Femur (tissue), 1 donor: ENCODE data around the gene POU6F2.

ENCODE experiments used
- DNase-seq: peaks from one replicate; pipeline ENCODE4 v3.0.0-alpha.2; 2017

POU6F2 gene

DNA sequence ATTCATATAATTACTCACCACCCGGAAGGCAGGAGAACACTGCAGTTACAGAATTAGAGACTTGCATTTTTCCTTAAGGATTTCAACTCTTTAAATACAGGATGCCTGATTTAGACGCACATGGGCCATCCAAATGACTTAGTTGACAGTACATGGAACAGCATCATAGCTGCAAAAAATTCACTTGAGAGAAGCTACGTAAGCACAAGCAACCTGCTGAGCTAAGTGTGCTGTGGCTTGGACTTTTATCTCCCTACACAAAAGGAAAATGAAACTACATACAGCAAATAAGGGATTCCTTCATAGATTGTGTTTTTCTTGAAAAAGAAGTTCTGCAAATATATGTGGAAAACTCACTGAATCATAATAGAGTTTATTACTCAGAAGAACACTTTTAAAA, 152.6 kb downstream of the POU6F2 start:
- DNase-seq, result no peak

DNA sequence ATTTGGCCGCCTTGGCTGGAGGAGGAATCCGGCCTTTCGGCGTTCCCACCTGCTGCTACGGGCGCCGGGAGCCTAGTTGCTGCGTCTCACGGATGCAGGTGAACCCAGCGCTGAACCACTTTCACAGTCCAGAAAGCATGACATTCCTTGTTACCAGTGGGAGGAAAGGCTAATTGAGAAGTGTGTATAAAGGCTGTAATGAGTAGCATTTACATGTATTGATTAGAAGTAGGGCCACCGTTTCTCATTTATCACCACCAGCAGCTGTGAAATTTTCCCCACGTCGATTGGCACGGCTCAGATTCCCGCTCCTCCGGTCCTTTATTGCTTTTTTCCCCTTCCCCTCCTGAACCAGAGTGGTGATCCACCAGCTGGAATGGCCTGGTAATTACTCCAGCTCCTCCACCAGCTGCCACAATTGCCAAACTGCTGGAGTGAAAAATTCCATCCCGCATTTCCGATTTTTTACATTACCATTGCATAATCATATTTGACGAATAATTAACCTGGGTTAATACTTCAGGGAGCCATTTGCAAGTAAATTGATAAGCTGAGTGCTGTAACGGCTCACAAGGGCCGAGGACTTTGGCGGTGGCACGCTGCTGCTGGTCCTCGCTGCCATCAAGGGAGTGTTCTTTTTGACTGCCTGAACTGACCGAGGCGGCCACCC, 153.3 kb downstream of the POU6F2 start:
- DNase-seq, result peak; percentile 18

DNA sequence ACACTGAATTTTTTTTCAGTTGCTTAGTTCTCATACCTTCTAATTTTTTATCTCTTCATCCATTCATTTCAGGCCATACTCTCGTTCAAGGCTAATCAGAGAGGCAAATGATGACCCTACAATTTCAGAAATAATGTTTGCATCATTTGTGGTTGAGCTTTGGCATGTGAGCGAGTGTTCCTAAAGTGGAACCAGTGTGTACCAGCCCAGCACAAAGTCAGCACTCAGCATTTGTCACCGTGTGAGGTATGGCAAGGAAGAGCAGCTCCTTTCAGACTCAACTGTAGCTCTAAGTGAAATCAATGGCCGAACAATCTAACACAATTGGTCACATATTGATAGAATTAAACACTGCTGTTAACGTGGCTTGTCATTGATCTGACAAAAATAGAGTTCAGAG, 154.6 kb downstream of the POU6F2 start:
- DNase-seq, result no peak

DNA sequence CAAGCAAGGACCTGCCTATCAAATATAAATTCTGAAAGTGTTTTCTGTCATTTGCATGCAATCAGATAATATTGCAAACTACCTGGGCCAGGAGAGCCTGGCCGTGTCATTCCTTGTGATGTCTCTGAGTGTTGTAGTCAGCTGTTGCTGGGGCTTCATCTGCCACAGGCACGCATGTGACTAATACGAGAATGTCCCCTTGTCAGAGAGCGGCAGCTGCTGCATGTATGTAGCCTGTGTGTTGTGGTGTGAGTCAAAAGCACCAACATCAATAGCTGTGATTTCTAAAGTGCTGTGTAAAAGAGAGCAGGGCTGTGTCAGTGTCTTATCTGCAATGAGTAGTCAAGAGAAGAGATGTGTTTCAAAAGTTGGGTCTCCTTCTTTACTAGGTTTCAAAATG, 155.4 kb downstream of the POU6F2 start:
- peak; percentile 26 for DNase-seq

DNA sequence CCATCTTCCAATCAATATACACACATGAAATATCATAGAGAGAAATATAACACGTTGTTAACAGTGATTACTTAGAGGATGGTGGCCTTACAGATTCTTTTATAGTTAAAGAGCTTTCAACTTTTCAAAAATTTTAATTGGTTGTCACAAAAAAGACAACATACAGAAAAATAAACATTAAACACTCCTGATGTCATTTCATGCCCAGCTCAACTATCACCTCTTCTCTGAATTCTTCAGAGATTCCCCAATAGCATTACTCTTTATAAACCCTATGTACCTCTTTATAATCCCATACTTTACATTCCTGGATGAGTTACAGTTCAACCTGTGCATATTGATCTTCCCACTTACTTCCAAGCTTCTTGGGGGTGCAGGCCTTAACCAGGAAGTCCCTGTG, 159.8 kb downstream of the POU6F2 start:
- no peak for DNase-seq

DNA sequence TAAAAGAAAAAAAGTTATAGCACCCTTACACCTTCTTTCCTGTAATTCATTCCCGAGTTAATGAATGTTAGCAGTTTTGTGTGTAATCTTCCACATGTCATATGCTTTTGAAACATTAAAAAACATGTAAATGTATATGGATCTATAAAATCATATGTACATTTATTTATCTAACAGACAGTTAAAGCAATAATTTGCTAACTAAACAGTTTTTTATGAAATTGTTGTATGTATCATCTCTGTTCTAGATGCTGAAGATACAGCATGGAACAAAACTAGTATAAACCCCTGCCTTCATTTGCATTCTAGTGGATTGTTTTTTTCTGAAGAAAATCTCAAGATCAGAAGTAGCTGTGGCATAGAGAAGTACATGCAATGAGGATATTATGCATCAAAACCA, 165.0 kb downstream of the POU6F2 start:
- DNase-seq, result no peak

DNA sequence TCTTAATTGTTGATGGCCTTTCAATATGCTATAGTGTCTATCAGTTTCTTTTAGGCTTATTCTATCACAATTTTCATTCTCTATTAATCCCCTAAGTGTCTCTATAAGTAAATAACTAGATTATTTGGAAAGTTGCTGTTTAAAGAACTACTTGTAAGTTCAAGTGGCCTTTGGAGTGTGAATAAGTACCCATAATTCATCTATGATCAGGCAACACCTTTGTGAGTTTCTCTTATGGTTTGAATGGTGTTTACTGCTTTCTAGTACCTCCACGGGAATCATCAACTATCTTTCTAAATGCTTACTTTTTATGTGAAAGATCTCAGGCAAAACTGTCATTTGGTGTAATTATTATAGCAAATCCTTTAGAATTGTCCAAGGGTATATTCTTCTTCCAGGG, 166.7 kb downstream of the POU6F2 start:
- no peak for DNase-seq

DNA sequence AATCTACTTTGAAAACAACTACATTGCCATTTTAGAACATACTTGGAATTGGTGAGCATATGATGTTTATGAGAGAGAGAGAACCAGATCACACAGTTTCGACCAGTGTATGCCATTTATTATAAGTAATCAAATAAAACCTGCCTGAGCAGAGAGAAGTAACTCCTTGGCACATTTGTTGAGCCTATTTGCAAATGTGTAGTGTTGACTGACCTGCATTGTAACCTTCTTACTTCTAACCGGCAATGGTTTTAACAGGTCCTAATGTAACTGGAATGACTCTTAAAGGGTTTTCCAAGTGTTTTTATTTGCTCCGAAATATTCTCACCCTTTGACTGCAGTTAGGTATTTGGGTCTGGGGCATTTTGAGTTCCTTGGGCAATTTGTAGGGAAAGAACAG, 167.6 kb downstream of the POU6F2 start:
- DNase-seq, result no peak

DNA sequence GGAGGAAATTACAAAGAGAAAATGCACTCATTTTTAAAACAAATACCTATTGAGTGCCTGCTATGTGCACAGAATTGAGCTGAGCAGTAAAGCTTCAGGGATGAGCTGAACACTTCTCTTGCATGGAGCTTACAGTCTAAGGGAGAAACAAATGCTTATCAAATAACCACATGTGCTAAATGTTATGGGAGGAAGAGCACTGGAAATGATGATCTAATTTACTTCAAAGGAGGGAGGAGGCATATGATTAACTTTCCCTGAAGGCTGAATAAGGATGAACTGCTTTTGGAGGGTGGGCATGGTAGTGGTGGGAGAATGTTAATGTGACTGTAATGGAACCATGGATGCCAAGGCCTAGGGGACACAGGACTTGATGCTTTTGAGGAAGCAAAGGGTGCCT, 168.2 kb downstream of the POU6F2 start:
- DNase-seq, result no peak

DNA sequence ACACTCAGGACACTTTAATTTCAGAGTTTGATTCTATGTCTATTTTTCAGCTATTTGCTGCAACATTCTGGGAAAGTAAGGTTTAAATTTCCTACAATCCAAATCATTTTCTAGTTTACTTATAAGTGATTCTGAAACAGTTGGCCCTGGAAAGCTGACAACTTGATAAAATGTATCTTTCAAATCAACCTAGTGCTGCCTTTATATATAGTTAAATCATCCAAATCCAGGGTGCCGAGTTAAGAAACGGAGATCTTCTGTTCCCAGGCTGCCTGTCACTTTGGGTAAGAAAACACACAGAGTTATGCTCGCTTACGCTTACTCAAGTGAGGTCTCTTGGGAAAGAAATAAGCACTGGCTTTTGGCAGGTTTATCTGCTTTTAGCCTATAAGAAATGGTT, 175.0 kb downstream of the POU6F2 start:
- DNase-seq, result no peak

DNA sequence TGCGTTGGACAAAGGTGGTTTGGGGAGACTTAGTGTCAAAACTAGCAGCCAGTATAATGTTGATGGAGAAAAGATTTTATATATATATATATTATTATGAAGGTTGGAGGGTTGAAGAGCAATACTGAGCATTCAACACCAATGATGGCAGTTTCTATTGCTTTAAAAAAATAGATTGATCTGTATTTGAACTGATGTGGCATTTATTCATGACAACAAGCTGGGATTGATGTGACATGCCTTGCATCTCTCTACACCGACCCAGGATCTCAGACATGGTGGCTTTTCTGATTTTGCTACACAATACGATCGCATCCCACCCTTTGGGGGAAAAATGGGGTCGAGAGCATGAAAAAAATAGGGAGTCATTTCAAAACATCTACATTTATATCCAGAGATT, 175.4 kb downstream of the POU6F2 start:
- no peak for DNase-seq

DNA sequence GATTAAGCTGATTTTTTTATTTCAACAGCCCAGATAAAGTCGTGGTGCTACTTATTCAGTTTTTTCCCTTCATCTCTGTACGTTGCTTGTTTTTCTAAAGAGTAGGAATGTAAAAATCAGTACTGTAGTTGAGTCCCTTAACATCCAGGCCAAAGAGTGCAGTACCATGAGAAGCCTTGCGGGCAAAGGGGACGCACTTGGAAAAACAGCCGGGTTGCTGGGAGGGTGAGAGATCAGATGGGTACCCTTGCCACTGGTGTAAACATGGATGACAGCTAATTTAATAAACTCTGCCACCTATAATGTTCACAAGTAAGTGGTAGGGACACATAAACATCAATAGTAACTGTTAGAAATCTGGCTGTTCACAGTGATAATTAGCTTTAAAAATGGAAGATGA, 175.9 kb downstream of the POU6F2 start:
- no peak for DNase-seq

DNA sequence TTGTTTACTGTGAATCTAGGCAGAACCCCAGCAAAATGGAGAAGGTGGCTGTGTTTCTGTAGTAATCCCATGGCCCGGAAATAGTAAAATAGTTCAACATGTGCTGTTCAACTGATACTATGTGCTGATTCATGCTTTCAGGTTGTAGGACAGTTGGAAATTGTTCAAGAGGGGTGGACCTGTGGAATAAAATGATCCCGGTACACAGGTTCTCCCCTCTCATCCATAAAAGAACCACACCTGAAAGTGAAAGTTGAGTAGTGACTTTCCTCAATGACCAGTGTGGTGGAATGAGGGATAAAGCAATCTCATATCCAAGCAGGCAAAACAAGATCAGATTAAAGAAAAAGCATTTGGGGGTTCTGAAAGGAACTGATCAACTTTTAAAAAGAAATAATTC, 177.1 kb downstream of the POU6F2 start:
- no peak for DNase-seq

DNA sequence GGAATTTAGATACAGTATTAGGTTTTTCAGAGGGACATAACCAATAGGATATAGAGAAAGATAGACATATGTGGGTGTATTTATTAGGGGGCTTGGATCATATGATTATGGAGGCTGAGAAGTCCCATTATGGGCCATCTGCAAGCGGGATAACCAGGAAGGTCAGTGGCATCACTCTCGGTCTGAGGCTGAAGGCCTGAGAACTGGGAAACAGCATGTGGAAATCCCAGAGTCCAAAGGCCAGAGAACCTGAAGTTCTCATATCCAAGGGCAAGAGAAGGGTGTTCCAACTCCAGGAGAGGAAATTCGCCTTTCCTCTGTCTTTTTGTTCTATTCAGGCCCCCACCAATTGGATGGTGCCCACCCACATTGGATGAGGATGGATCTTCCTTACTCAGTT, 180.7 kb downstream of the POU6F2 start:
- no peak for DNase-seq

DNA sequence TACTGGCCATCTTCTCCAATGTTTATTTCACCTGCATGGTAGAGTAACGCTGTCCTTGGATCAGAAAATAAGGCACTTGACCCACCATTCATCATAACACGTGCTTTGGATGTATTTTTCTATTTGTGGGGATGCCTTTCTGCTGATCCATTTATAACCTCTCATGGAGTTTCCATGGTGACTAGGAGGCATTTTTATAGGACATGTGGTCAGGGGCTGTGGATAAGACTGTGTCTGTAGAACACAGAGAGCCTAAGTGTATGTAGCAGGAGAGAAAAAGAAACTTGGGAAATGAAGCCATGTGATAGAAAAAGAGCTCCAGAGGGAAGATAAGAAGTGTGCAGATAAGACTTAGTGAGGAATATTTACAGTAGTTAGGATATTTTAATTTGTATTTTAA, 184.2 kb downstream of the POU6F2 start:
- DNase-seq, result no peak

DNA sequence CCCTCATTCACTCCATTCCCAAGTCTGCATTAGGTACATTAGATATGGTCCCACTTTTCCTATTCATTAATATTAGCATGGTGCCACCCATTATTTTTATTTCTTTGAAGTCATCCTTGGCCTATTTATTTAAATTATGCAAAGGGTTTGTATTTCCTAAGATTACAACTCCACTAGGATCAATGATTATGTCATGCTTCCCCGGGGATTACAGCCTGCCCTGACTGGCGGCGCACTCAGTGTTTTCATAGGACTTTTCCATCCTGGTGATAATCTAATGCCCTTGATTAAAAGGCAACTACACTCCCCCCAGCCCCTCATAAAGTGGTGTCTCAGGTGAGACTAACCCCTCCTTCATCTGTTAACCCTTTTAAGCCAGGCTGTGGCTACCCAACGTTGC, 187.2 kb downstream of the POU6F2 start:
- DNase-seq, result no peak

DNA sequence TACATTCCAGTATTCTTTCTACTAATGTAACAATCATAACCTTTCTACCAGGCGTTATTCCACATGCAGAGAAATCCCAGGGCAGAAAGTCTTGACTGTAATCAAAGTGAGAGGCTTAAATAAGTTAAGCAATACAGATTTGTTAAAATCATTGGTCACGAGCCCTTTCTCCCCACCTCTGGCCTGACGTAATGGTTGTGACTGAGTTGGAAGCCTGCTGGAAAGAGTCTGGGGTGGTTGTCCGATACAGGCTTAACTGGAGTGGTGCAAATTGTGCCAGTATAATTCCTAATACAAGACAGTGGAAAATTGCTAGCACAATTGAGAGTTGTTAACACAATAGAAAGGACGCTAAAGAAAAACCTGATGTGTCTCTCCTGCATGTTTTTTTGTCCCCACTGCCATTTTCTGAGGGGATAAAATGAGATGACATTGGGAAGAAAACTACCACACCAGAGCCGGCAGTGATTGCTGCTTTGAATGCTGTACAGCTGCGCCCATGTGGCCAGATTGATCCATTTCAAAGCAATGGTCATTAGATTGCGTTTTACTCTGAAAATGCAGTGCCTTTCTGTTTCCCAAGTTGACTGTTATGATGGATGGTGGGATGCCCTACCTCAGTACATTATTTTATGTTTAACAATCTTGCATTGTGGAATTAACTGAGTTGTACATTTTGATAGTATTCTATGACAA, 190.8 kb downstream of the POU6F2 start:
- no peak for DNase-seq

DNA sequence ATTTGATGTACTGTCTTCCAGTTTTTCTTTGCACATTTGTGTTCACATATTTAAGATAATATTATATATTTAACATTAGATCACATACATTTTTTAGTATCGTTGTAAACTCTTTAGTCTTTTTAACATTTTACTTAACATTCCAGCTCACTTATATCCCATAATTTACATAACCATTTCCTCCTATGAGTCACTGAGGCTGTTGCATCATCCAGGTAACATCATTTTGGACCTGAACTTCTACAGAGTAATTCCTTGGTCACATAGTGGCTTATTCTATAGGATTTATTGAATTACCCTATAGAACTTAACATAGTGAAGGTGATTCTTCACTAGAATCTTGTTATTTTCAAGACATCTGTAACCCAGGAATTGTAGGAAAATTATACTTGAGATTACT, 194.4 kb downstream of the POU6F2 start:
- no peak for DNase-seq

DNA sequence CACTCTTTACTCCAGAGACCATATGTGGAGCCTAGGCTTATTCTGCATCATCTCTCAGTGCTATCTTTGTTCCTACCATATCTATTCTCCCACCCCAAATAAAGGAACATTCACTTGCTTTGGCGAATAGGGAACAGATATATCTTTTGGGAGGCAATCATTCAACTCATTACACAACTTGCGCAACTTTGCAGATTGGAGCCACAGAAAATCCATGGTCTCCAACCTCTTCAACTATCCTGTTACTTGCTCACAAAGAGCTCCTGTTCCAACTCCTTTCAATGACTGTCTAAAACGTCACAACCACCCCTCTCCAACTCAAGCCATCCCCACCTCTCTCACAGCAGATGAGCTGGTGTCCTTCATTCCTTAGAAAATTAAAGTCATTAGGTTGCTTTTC, 203.7 kb downstream of the POU6F2 start:
- no peak for DNase-seq

DNA sequence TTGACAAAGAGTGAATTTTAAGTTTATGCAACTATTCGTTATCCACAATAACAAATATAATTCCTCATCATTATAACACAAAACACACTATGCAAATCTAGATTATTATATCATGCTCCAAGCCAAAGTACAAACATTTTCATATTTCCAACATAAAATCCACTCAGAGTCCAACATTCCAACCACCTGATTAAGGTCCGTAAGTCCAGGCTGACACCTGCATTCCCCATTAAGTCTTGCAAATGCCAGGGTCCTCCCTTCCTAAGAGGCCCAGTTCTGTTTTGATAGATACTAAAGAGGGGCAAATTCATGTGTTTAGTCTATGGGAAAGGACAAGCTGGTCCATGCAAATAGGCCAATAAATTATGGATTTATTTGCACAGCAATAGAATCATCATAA, 206.1 kb downstream of the POU6F2 start:
- DNase-seq, result no peak

DNA sequence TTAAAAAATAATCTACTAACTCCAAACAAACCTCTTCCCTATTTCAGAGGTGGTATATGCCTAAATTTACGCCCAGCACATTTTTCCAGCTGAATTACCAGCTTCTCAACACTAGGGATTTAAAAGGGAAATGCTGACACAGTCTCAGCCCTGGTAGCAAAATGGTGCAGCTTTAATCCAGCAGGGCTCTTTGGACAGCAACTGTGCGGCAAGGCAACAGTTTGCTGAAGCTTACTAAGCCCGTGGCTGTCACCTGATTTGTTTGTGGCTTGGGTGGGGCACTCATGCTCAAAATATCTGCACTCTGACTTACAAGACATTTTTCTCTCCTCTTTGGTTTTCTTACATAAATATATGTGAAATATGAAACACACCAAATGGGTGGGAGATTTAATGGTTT, 206.7 kb downstream of the POU6F2 start:
- DNase-seq, result peak; percentile 25

DNA sequence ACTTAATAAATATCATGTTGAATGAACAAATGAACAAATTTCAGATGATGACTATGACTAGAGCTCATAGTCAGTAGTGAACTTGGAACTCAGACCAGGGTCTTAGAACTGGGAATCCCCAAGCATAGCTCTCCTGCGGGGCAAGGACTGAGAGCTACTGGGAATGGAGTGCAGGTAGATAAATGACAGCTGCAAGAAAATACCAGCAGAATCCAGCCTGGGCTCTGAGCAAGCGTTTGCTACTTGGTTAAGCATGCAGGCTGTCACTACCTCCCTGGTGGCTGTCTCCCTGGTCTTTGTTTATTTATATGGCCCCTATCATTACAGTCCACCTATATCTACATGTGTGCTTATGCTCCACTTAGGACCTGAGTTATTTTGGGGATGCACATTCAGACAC, 208.4 kb downstream of the POU6F2 start:
- DNase-seq, result no peak

DNA sequence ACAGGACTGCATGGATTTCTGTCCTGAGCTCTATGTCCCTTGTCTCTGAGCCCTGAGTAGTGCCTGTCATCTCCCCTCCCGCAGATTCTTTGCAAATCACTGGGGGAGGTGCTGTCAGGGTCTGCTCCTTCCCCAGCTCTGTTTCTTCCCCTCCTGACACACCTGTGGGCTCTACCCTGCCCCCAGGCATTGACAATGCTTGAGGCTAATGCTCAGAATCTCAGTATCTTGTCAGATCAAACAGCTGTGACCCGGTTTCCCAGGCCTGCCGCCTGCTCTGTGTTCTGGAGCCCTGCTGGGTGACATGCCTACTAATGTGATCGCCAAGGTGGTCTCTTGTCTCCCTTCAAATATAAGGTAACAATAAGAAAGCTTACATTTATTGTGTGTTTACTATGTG, 209.0 kb downstream of the POU6F2 start:
- DNase-seq, result no peak

DNA sequence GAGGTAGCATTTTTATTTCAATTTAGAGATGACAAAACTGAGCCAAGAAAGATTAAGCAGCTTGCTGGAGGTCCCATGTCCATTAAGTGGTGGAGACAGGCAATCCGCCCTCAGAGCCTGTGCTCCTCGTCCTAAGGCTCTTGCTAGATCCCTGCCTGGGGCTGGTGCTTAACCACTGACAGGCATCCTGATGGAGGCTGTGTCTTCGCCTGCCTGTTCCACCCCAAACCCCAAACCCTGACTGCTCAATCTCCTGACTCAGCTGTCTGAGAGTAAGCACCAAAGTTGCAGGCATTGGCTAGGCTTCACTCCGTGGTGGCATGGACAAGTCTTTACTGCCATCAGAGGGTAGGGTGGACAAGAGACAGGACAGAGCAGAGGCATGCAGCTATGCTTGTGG, 209.4 kb downstream of the POU6F2 start:
- DNase-seq, result no peak

DNA sequence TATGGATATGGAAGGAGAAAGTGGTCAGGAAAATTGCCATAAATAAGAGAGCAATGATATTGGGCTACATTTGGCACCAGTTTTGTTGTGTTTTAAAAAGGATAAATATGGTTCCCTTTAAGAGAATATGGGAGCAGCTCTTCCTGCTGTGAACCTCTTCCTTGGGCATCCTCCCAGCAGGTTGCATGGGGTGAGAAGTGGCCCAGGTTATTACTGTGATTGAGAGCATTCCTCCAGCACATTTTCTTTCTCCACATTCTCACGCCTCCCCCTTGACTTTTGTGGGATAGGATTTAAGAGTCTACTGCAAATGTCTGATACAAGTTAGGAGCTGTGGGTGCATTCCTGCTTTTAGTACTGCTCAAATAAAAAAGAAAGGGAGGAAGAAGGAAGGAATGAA, 214.8 kb downstream of the POU6F2 start:
- DNase-seq, result no peak
